ENCODE data around the gene PRKD2. TPM values are rescaled to one million over a fixed set of nuclear protein-coding genes. Genes with fewer than 3 reads are reported as not detected.

The PRKD2 gene
- total RNA-seq, 1 experiment from 2014 or later: 30.4 TPM

DNA sequence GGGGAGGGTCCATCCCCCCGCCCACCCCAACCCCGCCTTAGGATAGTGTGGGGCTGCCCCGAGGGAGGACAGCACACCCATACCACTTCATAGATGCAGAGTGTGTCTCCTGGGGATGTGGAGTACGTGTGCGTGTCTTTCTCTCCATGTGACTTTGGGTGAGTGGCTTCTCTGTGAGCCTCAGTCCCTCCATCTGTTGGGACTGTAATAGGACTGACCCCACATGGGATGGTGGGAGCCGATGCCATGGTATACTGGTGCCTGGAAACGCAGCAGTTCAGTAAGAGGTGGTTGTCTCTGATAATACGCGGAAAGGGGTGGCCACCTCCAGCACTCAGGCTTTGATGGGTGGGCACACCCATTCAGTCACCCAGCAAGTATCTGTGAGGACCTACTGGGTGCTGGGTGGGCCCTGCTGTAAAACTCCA lies 816 bp upstream of the PRKD2 start:
- ChIA-PET POLR2A (no interaction called here), CTCF (interaction anchor here (1.0 to 1.1 kb wide), 3 partner anchors 10 to 104 kb away, joined by 3 to 8 read pairs (median 5); no protein-coding TSS in a partner anchor)
- no TSS peak for BruUV-seq (replicated peaks)
- H3K27me3 Mint-ChIP-seq (ENCODE audit: insufficient read depth, unreplicated experiment): no peaks in the 10 kb centered on the region
- TF ChIP-seq, protein P1, sequence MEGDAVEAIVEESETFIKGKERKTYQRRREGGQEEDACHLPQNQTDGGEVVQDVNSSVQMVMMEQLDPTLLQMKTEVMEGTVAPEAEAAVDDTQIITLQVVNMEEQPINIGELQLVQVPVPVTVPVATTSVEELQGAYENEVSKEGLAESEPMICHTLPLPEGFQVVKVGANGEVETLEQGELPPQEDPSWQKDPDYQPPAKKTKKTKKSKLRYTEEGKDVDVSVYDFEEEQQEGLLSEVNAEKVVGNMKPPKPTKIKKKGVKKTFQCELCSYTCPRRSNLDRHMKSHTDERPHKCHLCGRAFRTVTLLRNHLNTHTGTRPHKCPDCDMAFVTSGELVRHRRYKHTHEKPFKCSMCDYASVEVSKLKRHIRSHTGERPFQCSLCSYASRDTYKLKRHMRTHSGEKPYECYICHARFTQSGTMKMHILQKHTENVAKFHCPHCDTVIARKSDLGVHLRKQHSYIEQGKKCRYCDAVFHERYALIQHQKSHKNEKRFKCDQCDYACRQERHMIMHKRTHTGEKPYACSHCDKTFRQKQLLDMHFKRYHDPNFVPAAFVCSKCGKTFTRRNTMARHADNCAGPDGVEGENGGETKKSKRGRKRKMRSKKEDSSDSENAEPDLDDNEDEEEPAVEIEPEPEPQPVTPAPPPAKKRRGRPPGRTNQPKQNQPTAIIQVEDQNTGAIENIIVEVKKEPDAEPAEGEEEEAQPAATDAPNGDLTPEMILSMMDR (IDR thresholded peaks at IDR 0.05; ENCODE audit: unreplicated experiment): no peak
- no peaks in the 10 kb centered on the region for H3K4me1 Mint-ChIP-seq (ENCODE audit: insufficient read depth, unreplicated experiment)
- intact Hi-C loops (cut with micrococcal nuclease): no loop called here
- H3K27ac Mint-ChIP-seq (ENCODE audit: low read depth, unreplicated experiment): no peak overlapping the region
- peak overlapping the region; percentile 97 for H3K4me3 Mint-ChIP-seq (ENCODE audit: unreplicated experiment)
- DNase-seq (ENCODE audit: unreplicated experiment): no peak
- H3K9me3 Mint-ChIP-seq (ENCODE audit: unreplicated experiment): no peaks in the 10 kb centered on the region
- H3K36me3 Mint-ChIP-seq (ENCODE audit: insufficient read depth, unreplicated experiment): peaks cover 31% of the 10 kb centered on the region

DNA sequence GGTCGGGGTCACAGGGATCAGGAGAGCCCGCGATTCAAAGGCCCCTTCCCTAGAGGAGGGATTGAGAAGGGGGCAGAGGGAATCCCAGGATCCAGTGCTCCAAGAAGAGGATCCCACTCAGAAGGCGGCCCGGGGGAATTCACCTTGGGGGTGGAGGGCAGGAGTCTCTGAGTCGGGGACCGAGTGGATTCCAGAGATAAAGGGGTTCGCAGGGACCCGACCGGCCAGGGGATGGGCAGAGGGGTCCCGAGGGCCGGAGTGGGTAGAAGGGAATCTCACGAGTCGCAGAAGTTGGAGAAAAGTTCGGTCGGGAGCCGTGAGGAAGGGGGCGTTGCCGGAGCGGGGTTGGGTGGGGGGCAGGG lies 261 bp downstream of the PRKD2 start:
- TF ChIP-seq, protein P1 (IDR thresholded peaks at IDR 0.05; ENCODE audit: unreplicated experiment): no peak
- Mint-ChIP-seq H3K36me3 (ENCODE audit: insufficient read depth, unreplicated experiment) (peaks cover 21% of the 10 kb centered on the region), H3K4me3 (ENCODE audit: unreplicated experiment) (peak overlapping the region; percentile 97), H3K4me1 (ENCODE audit: insufficient read depth, unreplicated experiment) (no peaks in the 10 kb centered on the region), H3K27ac (ENCODE audit: low read depth, unreplicated experiment) (peak overlapping the region; percentile 99), H3K27me3 (ENCODE audit: insufficient read depth, unreplicated experiment) (no peaks in the 10 kb centered on the region), H3K9me3 (ENCODE audit: unreplicated experiment) (no peaks in the 10 kb centered on the region)
- CTCF ChIA-PET: no interaction called here
- DNase-seq (ENCODE audit: unreplicated experiment): peak; percentile 27
- intact Hi-C loops (cut with micrococcal nuclease): no loop called here
- BruUV-seq (replicated peaks): no TSS peak
- POLR2A ChIA-PET: interaction anchor here (1.3 to 5.0 kb wide), 2 partner anchors 71 to 115 kb away, joined by 3 to 40 read pairs; partner anchors contain the start of gene CALM3

DNA sequence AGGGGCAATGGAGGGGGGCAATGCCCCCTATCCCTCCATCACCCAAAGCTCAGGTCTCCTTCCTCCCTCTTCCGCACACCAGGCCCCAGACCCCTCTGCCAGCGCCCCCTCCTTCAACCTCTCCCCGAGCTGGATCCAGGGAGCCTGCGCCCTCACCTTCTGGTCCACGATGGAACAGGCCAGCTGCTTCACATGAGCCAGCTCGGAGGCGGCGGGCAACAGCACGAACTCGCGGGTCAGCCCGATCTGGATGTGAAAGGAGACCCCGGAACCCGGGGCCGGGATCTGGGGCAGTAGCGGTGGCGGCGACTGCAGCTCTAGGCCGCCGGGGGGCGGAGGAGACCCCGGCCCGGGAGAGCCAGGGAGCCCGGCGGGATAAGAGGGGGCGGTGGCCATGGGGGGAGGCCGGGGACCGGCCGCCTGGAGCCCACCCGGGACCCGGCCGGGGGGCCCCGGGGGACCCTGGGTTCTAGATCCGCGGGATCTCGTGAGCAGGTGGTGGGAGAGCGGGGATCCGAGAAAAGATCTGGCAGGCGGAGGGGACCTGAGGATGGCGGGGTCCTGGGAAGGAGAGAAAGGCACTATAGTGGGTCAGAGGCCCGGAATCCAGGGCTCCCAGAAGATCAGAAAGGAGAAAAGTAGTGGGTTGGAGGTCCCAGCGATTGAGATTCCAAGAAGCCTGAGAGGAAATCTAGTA lies 791 bp downstream of the PRKD2 start:
- ChIA-PET POLR2A (interaction anchor here (0.7 to 5.0 kb wide), 8 partner anchors 10 to 265 kb away, joined by 3 to 40 read pairs (median 4); partner anchors contain the start of genes CALM3 and FKRP), CTCF (interaction anchor here (0.7 to 4.1 kb wide), 5 partner anchors 11 to 509 kb away, joined by 3 to 25 read pairs (median 8); partner anchors contain the start of gene DACT3)
- Mint-ChIP-seq H3K4me3 (ENCODE audit: unreplicated experiment) (peak overlapping the region; percentile 97), H3K4me1 (ENCODE audit: insufficient read depth, unreplicated experiment) (no peaks in the 10 kb centered on the region), H3K36me3 (ENCODE audit: insufficient read depth, unreplicated experiment) (peaks cover 19% of the 10 kb centered on the region), H3K27ac (ENCODE audit: low read depth, unreplicated experiment) (peak overlapping the region; percentile 99), H3K27me3 (ENCODE audit: insufficient read depth, unreplicated experiment) (no peaks in the 10 kb centered on the region), H3K9me3 (ENCODE audit: unreplicated experiment) (no peaks in the 10 kb centered on the region)
- intact Hi-C loops (cut with micrococcal nuclease): no loop called here
- no TSS peak for BruUV-seq (replicated peaks)
- DNase-seq (ENCODE audit: unreplicated experiment): peak; percentile 30
- TF ChIP-seq, protein P1 (IDR thresholded peaks at IDR 0.05; ENCODE audit: unreplicated experiment): no peak

DNA sequence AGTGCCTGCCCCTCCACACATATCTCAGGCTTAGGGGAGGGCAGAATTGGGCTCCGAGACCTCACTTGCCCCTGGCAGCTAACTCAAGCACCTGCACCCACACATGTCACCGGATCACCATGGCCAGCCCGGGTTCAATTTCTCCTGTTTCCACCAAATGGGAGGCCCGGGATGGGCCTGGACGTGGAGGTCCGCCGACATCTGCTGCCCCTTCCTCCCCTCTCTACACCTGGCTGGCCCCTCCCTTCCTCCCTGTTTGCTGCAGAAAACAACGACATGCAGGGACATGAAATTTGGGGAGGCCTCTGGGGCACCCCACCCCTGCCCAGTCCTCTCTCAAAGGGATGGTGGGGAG lies 1.3 kb downstream of the PRKD2 start:
- intact Hi-C loops (cut with micrococcal nuclease): no loop called here
- BruUV-seq (replicated peaks): no TSS peak
- CTCF ChIA-PET: interaction anchor here (1.2 to 4.1 kb wide), 5 partner anchors 11 to 125 kb away, joined by 3 to 25 read pairs (median 8); partner anchors contain the start of gene DACT3
- TF ChIP-seq, protein P1 (IDR thresholded peaks at IDR 0.05; ENCODE audit: unreplicated experiment): no peak
- DNase-seq (ENCODE audit: unreplicated experiment): no peak
- Mint-ChIP-seq H3K4me3 (ENCODE audit: unreplicated experiment) (peak overlapping the region; percentile 97), H3K27ac (ENCODE audit: low read depth, unreplicated experiment) (peak overlapping the region; percentile 99), H3K9me3 (ENCODE audit: unreplicated experiment) (no peaks in the 10 kb centered on the region), H3K27me3 (ENCODE audit: insufficient read depth, unreplicated experiment) (no peaks in the 10 kb centered on the region), H3K36me3 (ENCODE audit: insufficient read depth, unreplicated experiment) (peaks cover 19% of the 10 kb centered on the region), H3K4me1 (ENCODE audit: insufficient read depth, unreplicated experiment) (no peaks in the 10 kb centered on the region)
- POLR2A ChIA-PET: interaction anchor here (0.7 to 5.0 kb wide), 11 partner anchors 8 to 264 kb away, joined by 3 to 40 read pairs (median 4); partner anchors contain the start of genes CALM3 and FKRP
